Liver (tissue), 9 donors: ENCODE measurements around the gene NBEA. TPM values are rescaled to one million over a fixed set of nuclear protein-coding genes. Genes with fewer than 3 reads are reported as not detected.

Source experiments
- DNase-seq: peaks from one replicate; pipeline ENCODE4 v3.0.0-alpha.2; 2017; ENCODE audit warnings: low spot score
- H3K27ac ChIP-seq, 2 donors: one replicate each; pipeline ENCODE4 v1.7.0; 2013; ENCODE audit warnings: inconsistent platforms in 2 of 2, low read length in 2 of 2, control low read depth in 1 of 2, low read depth in 1 of 2, mild to moderate bottlenecking in 1 of 2
- H3K27me3 ChIP-seq, 4 donors: one replicate each; pipeline versions ENCODE4 v1.6.1 to v1.7.0; 2013; ENCODE audit warnings: low read length in 3 of 4, inconsistent platforms in 1 of 4, mild to moderate bottlenecking in 1 of 4, moderate library complexity in 1 of 4; ENCODE audit not compliant: control insufficient read depth in 4 of 4, insufficient read depth in 4 of 4
- H3K36me3 ChIP-seq, 4 donors: one replicate each; pipeline versions ENCODE4 v1.6.1 to v1.7.0; 2013; ENCODE audit warnings: low read length in 3 of 4, mild to moderate bottlenecking in 3 of 4, low read depth in 1 of 4, moderate library complexity in 1 of 4; ENCODE audit not compliant: control insufficient read depth in 4 of 4, insufficient read depth in 3 of 4
- H3K4me1 ChIP-seq, 4 donors: one replicate each; pipeline versions ENCODE4 v1.6.1 to v1.7.0; 2013; ENCODE audit warnings: low read length in 3 of 4, mild to moderate bottlenecking in 3 of 4, moderate library complexity in 1 of 4; ENCODE audit not compliant: control insufficient read depth in 4 of 4, insufficient read depth in 4 of 4
- H3K4me3 ChIP-seq, 3 donors: one replicate each; pipeline versions ENCODE4 v1.6.1 to v1.7.0; 2013; ENCODE audit warnings: low read length in 3 of 3, control low read depth in 1 of 3, low read depth in 1 of 3, mild to moderate bottlenecking in 1 of 3
- H3K9ac ChIP-seq, 2 donors: one replicate each; pipeline ENCODE4 v1.7.0; 2013; ENCODE audit warnings: low read length in 2 of 2, mild to moderate bottlenecking in 2 of 2, moderate library complexity in 2 of 2, control low read depth in 1 of 2, low read depth in 1 of 2
- H3K9me3 ChIP-seq, 4 donors: one replicate each; pipeline versions ENCODE4 v1.6.1 to v1.7.0; 2013; ENCODE audit warnings: low read length in 3 of 4; ENCODE audit not compliant: control insufficient read depth in 4 of 4
- EGR1 ChIP-seq, 2 donors: IDR thresholded peaks; 2 replicates each; pipeline ENCODE4 v1.6.1; 2016 to 2018; ENCODE audit warnings: antibody characterized with exemption in 2 of 2, low read depth in 2 of 2
- FOXA1 ChIP-seq: IDR thresholded peaks from 2 replicates; pipeline ENCODE4 v1.6.1; 2016; ENCODE audit warnings: antibody characterized with exemption
- FOXA2 ChIP-seq: IDR thresholded peaks from 2 replicates; pipeline ENCODE4 v1.6.1; 2016; ENCODE audit warnings: antibody characterized with exemption
- GABPA ChIP-seq, 2 donors: IDR thresholded peaks in 1 of 2; conservative IDR thresholded peaks in 1 of 2; 2 replicates each; pipeline ENCODE4 v1.6.1; 2016; ENCODE audit warnings: antibody characterized with exemption in 2 of 2, mild to moderate bottlenecking in 1 of 2, moderate library complexity in 1 of 2
- HNF4A ChIP-seq, 2 donors: conservative IDR thresholded peaks; 2 replicates each; pipeline ENCODE4 v1.6.1; 2016; ENCODE audit warnings: antibody characterized with exemption in 2 of 2, mild to moderate bottlenecking in 2 of 2
- HNF4G ChIP-seq: IDR thresholded peaks from 2 replicates; pipeline ENCODE4 v1.6.1; 2016; ENCODE audit warnings: antibody characterized with exemption
- JUND ChIP-seq, 2 donors: IDR thresholded peaks; 2 replicates each; pipeline ENCODE4 v1.6.1; 2016; ENCODE audit warnings: antibody characterized with exemption in 2 of 2
- NR2F2 ChIP-seq: IDR thresholded peaks from 2 replicates; pipeline ENCODE4 v1.6.1; 2016; ENCODE audit warnings: antibody characterized with exemption
- RAD21 ChIP-seq, 2 donors: IDR thresholded peaks; 2 replicates each; pipeline ENCODE4 v1.6.1; 2016; ENCODE audit warnings: antibody characterized with exemption in 2 of 2, mild to moderate bottlenecking in 2 of 2
- REST ChIP-seq: IDR thresholded peaks from 2 replicates; pipeline ENCODE4 v1.6.1; 2016; ENCODE audit warnings: antibody characterized with exemption, mild to moderate bottlenecking
- RXRA ChIP-seq, 2 donors: IDR thresholded peaks; 2 replicates each; pipeline ENCODE4 v1.6.1; 2017 to 2018; ENCODE audit warnings: antibody characterized with exemption in 2 of 2, mild to moderate bottlenecking in 1 of 2
- SP1 ChIP-seq: IDR thresholded peaks from 2 replicates; pipeline ENCODE4 v1.6.1; 2018; ENCODE audit warnings: antibody characterized with exemption, mild to moderate bottlenecking
- TAF1 ChIP-seq: conservative IDR thresholded peaks from 2 replicates; pipeline ENCODE4 v1.6.1; 2016; ENCODE audit warnings: antibody characterized with exemption, mild to moderate bottlenecking
- YY1 ChIP-seq: IDR thresholded peaks from 2 replicates; pipeline ENCODE4 v1.6.1; 2016; ENCODE audit warnings: antibody characterized with exemption, mild to moderate bottlenecking
- ZBTB33 ChIP-seq: IDR thresholded peaks from 2 replicates; pipeline ENCODE4 v1.6.1; 2016; ENCODE audit warnings: antibody characterized with exemption
- WGBS: extraction: QIAGEN DNeasy Blood & Tissue Kit; methylation state at CpG from one replicate; pipeline ENCODE4 v1.1.7; 2013; 5-methylcytosine and 5-hydroxymethylcytosine counted together
- polyA plus RNA-seq, 2 donors: library from polyadenylated mRNA; stranded (reverse) in 1 of 2; unstranded in 1 of 2; fragments of 200-250 nt in 1 of 2; fragments of >200 nt in 1 of 2; fragmentation: Nextera tagmentation in 1 of 2; extraction: Ambion mirVana in 1 of 2; gene quantifications; one replicate each; pipeline versions ENCODE4 v1.2.1 to v1.2.3, GENCODE V29; 2013 to 2015
- total RNA-seq, 2 donors: library from RNA; depleted of rRNA; stranded (reverse); fragments of >200 nt; gene quantifications; one replicate each; pipeline ENCODE4 v1.2.3, GENCODE V29; 2014
- TF ChIP-seq, protein P1 (sequence below): IDR thresholded peaks from 2 replicates; pipeline ENCODE4 v1.6.1; 2016; ENCODE audit warnings: antibody characterized with exemption
- TF ChIP-seq, protein P2 (sequence below): fragments of 150-350 bp; IDR thresholded peaks from 2 replicates; pipeline ENCODE4 v1.5.1; 2017; ENCODE audit warnings: improper control_type of control experiment, low read depth, low read length; ENCODE audit not compliant: missing input control
- TF ChIP-seq, protein P3 (sequence below): IDR thresholded peaks from 2 replicates; pipeline ENCODE4 v1.6.1; 2016; ENCODE audit warnings: antibody characterized with exemption
- donor health status: healthy.
- donor health status: healthy.
- donor health status: healthy.
- donor health status: healthy.
- donor health status: healthy.

The NBEA gene
- total and polyA plus RNA-seq, 4 donors, result 0.24 to 3.5 (median 1.4) TPM

GRCh38 chr13:35672611-35673010 is 730.5 kb downstream of the NBEA start:
- H3K27ac ChIP-seq, result no peak overlapping the region
- H3K9ac ChIP-seq, result no peak overlapping the region
- no peaks in the 10 kb centered on the region for H3K36me3 ChIP-seq
- no peak for DNase-seq
- H3K27me3 ChIP-seq, result no peaks in the 10 kb centered on the region
- H3K4me3 ChIP-seq, result no peak overlapping the region
- no peaks in the 10 kb centered on the region for H3K4me1 ChIP-seq
- H3K9me3 ChIP-seq, result peaks cover 0 to 9% (median 0%) of the 10 kb centered on the region in 4 donors
- TF ChIP-seq SP1 (no peak), ZBTB33 (no peak), FOXA2 (no peak), YY1 (no peak), HNF4G (no peak), TAF1 (no peak), FOXA1 (no peak), REST (no peak), HNF4A (conservative IDR thresholded peaks at IDR 0.05) (no peak)
- TF ChIP-seq, protein P1, sequence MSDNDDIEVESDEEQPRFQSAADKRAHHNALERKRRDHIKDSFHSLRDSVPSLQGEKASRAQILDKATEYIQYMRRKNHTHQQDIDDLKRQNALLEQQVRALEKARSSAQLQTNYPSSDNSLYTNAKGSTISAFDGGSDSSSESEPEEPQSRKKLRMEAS, result no peak
- TF ChIP-seq, protein P2, sequence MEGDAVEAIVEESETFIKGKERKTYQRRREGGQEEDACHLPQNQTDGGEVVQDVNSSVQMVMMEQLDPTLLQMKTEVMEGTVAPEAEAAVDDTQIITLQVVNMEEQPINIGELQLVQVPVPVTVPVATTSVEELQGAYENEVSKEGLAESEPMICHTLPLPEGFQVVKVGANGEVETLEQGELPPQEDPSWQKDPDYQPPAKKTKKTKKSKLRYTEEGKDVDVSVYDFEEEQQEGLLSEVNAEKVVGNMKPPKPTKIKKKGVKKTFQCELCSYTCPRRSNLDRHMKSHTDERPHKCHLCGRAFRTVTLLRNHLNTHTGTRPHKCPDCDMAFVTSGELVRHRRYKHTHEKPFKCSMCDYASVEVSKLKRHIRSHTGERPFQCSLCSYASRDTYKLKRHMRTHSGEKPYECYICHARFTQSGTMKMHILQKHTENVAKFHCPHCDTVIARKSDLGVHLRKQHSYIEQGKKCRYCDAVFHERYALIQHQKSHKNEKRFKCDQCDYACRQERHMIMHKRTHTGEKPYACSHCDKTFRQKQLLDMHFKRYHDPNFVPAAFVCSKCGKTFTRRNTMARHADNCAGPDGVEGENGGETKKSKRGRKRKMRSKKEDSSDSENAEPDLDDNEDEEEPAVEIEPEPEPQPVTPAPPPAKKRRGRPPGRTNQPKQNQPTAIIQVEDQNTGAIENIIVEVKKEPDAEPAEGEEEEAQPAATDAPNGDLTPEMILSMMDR, result no peak
- 85% methylated on average over 6 of the region's 6 CpGs for whole genome bisulfite sequencing

GRCh38 chr13:35675651-35676050 is 733.6 kb downstream of the NBEA start:
- Histone ChIP-seq H3K4me3 (no peak overlapping the region), H3K9ac (no peak overlapping the region), H3K4me1 (no peaks in the 10 kb centered on the region), H3K9me3 (peaks cover 0 to 9% (median 0%) of the 10 kb centered on the region in 4 donors), H3K27ac (no peak overlapping the region), H3K36me3 (no peaks in the 10 kb centered on the region), H3K27me3 (no peaks in the 10 kb centered on the region)
- no peak for DNase-seq
- WGBS, result 92% methylated on average over 4 of the region's 4 CpGs
- TF ChIP-seq, protein P1, result no peak
- TF ChIP-seq NR2F2 (no peak), GABPA (IDR thresholded peaks at IDR 0.05 in 1 of 2, conservative IDR thresholded peaks at IDR 0.05 in 1 of 2) (no peak), EGR1 (IDR thresholded peaks at IDR 0.05; ENCODE audit: low read depth in 2 of 2) (no peak), JUND (IDR thresholded peaks at IDR 0.05) (no peak), HNF4A (conservative IDR thresholded peaks at IDR 0.05) (no peak), TAF1 (no peak), HNF4G (no peak), FOXA1 (no peak), RXRA (IDR thresholded peaks at IDR 0.05) (no peak), REST (no peak), SP1 (no peak), YY1 (no peak), RAD21 (IDR thresholded peaks at IDR 0.05) (no peak), ZBTB33 (no peak), FOXA2 (no peak)
- TF ChIP-seq, protein P3, sequence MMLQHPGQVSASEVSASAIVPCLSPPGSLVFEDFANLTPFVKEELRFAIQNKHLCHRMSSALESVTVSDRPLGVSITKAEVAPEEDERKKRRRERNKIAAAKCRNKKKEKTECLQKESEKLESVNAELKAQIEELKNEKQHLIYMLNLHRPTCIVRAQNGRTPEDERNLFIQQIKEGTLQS, result no peak
